HCEC 1CT (cell line): ENCODE data around the gene IZUMO4.
"Not testable (repeated sequence)": the region's sequence is repeated elsewhere in the genome, so short reads cannot be mapped to it uniquely, and the experiment has no call there.

ENCODE experiments used
- DNase-seq: peaks from one replicate; pipeline ENCODE4 v3.0.0-alpha.2; 2017

Gene IZUMO4

GRCh38 chr19:2129022-2129421 is 32.3 kb downstream of the IZUMO4 start:
- no peak for DNase-seq

DNA sequence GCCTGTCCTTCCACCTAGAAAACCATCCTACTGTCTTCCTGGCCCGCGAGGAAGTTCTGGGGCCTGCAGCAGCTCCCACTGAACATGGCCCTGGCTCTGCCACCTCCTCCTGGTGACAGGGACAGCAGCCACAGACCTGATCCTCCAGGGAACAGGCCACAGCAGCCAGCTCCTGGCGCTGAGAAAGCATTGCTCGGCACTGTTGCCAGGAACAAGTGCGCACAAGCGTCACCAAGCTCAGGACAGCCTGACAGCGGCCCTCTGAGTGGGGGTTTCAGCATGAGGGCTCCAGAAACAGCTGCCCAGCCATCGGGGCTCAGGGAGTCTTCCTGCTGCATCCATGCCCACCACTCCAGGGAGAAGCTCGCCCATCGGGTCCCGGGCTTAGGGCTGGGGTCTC is 32.8 kb downstream of the IZUMO4 start:
- no peak for DNase-seq

- no peak for DNase-seq
Observed at GRCh38 chr19:2129892-2130770, 33.4 kb downstream of the IZUMO4 start.

DNA sequence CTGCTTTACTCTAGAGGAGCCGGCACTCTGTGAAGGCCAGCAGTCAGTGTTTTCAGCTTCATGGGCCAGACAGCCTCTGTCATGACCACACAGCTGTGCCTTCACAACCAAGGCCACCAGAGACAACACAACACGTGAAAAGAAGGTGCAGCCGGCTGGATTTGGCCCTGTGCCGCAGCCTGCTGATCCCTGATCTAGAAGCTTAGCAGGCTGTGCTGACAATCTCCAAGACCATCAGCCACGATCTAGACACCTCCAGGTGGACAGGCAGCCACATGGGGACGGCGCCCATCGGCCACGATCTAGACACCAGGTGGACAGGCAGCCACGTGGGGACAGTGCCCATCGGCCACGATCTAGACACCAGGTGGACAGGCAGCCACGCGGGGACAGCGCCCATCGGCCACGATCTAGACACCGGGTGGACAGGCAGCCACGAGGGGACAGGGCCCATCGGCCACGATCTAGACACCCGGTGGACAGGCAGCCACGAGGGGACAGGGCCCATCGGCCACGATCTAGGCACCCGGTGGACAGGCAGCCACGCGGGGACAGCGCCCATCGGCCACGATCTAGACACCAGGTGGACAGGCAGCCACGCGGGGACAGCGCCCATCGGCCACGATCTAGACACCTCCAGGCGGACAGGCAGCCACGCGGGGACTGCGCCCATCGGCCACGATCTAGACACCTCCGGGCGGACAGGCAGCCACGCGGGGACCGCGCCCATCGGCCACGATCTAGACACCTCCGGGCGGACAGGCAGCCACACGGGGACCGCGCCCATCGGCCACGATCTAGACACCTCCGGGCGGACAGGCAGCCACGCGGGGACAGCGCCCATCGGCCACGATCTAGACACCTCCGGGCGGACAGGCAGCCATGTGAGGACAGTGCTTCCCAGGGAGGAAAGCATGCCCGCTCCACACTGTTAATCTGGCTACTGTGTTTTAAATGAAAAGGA is 34.6 kb downstream of the IZUMO4 start:
- DNase-seq: not testable (repeated sequence)

DNA sequence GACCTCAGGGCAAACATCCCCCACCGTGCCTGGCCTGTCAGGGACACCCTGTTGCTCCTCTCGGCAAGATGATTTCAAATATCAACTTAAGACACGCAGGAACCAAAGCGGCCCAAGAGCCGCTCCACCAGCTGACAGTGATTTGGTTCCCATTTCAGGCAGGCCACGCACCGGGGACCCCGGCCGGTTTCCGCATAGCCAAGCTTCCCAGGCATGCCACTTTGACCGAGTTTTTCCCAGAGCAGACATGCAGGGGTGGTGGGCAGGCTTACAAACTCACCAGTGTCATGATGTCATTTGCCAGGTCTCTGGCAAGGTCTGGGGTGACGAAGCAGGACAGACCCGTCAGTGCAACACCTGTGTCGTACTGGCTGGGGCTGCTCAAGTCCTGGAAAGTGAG is 35.5 kb downstream of the IZUMO4 start:
- DNase-seq: no peak

GRCh38 chr19:2132731-2133490 is 36.2 kb downstream of the IZUMO4 start:
- DNase-seq: no peak

- no peak for DNase-seq
Observed at GRCh38 chr19:2135474-2136402, 39.0 kb downstream of the IZUMO4 start.

- DNase-seq: no peak
Observed at GRCh38 chr19:2136796-2137195, 40.1 kb downstream of the IZUMO4 start.

GRCh38 chr19:2138061-2138728 is 41.5 kb downstream of the IZUMO4 start:
- no peak for DNase-seq

- no peak for DNase-seq
Observed at GRCh38 chr19:2139385-2140137, 42.8 kb downstream of the IZUMO4 start.

GRCh38 chr19:2140138-2140569 is 43.4 kb downstream of the IZUMO4 start:
- DNase-seq: no peak

GRCh38 chr19:2142173-2142829 is 45.6 kb downstream of the IZUMO4 start:
- no peak for DNase-seq

- DNase-seq: no peak
Observed at GRCh38 chr19:2144190-2144589, 47.5 kb downstream of the IZUMO4 start.

DNA sequence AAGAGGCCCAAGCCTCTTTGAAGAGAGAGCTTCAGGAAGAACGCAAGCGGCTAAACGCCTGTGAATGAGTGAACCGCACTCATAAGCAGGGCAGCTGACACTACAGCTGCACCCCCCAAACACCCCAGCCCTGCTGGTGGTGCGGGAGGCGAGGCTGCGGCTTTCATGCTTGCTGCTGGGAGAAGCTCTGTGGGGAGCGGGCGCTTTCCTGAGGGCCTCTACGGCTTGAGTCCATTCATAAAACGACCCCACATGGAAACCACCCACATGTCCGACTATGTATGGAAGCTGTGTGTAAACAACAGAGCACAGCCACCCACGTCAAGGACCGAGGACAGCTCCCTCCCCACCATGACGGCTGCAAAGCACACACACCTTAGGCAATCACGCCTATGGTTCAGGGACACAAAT is 49.1 kb downstream of the IZUMO4 start:
- no peak for DNase-seq

GRCh38 chr19:2148482-2149135 is 51.9 kb downstream of the IZUMO4 start:
- no peak for DNase-seq
